SK-N-SH (cell line): ENCODE results near the gene CMPK1. TPM values are rescaled to one million over a fixed set of nuclear protein-coding genes. Genes with fewer than 3 reads are reported as not detected.

ENCODE experiments used
- CTCF ChIA-PET: fragments of 300-600, 350-600 bp; formaldehyde crosslinking; extraction: SDS; loops from one replicate; lab custom pipeline; 2021; lab: Yijun Ruan, JAX
- POLR2A ChIA-PET: fragments of 350-600 bp; sonication (Branson Sonifier 250); formaldehyde crosslinking; extraction: SDS; loops from one replicate; lab custom pipeline; 2020; ENCODE audit warnings: antibody characterized with exemption, inconsistent platforms; lab: Yijun Ruan, JAX
- DNase-seq: peaks from one replicate; pipeline ENCODE4 v3.0.0; 2012
- H2AFZ ChIP-seq: fragments of 200-600 bp; sonication (generic); 2 replicates; pipeline ENCODE4 v1.8.1; 2016; ENCODE audit warnings: antibody characterized with exemption, mild to moderate bottlenecking, low read depth
- H3F3A ChIP-seq: fragments of 200-600 bp; sonication (generic); replicated peaks from 2 replicates; pipeline ENCODE3; 2016; ENCODE audit warnings: antibody characterized with exemption, mild to moderate bottlenecking; ENCODE audit not compliant: insufficient read depth
- H3K27ac ChIP-seq, 2 experiments: fragments of 200-500 bp in 1 of 2; fragments of 200-600 bp in 1 of 2; sonication (Bioruptor generic) in 1 of 2; sonication (generic), shearing (Covaris generic) in 1 of 2; 2 replicates each; pipeline versions ENCODE4 v1.5.1 to v1.6.1; 2014 to 2016; ENCODE audit warnings: low read depth in 2 of 2, inconsistent platforms in 1 of 2, low read length in 1 of 2, mild to moderate bottlenecking in 1 of 2, mixed read lengths in 1 of 2
- H3K27me3 ChIP-seq: fragments of 200-600 bp; sonication (generic), shearing (Covaris generic); 2 replicates; pipeline ENCODE4 v1.6.1; 2016; ENCODE audit warnings: mixed run types; ENCODE audit not compliant: insufficient read depth
- H3K36me3 ChIP-seq, 2 experiments: fragments of 200-500 bp in 1 of 2; fragments of 200-600 bp in 1 of 2; sonication (Bioruptor generic) in 1 of 2; sonication (generic) in 1 of 2; replicated peaks in 1 of 2; 2 replicates each; pipeline versions ENCODE3 to v1.5.1; 2014 to 2016; ENCODE audit warnings: low read length in 1 of 2, mild to moderate bottlenecking in 1 of 2; ENCODE audit not compliant: insufficient read depth in 2 of 2, control insufficient read depth in 1 of 2
- H3K4me1 ChIP-seq, 2 experiments: fragments of 200-500 bp in 1 of 2; fragments of 200-600 bp in 1 of 2; sonication (Bioruptor generic) in 1 of 2; sonication (generic), shearing (Covaris generic) in 1 of 2; 2 replicates each; pipeline versions ENCODE4 v1.5.1 to v1.6.1; 2014 to 2016; ENCODE audit warnings: low read depth in 1 of 2, low read length in 1 of 2, mixed run types in 1 of 2; ENCODE audit not compliant: insufficient read depth in 2 of 2, control insufficient read depth in 1 of 2
- H3K4me2 ChIP-seq: fragments of 200-600 bp; sonication (generic), shearing (Covaris generic); 2 replicates; pipeline ENCODE4 v1.6.1; 2017; ENCODE audit warnings: mixed run types
- H3K4me3 ChIP-seq, 2 experiments: fragments of 200-500 bp in 1 of 2; fragments of 200-600 bp in 1 of 2; sonication (Bioruptor generic) in 1 of 2; sonication (generic), shearing (Covaris generic) in 1 of 2; 2 replicates each; pipeline versions ENCODE4 v1.5.1 to v1.8.1; 2014 to 2016; ENCODE audit warnings: low read depth in 2 of 2, inconsistent platforms in 1 of 2, low read length in 1 of 2, mild to moderate bottlenecking in 1 of 2, mixed read lengths in 1 of 2, moderate library complexity in 1 of 2
- H3K79me2 ChIP-seq: fragments of 200-600 bp; sonication (generic); 2 replicates; pipeline ENCODE4 v1.8.1; 2017; ENCODE audit warnings: mild to moderate bottlenecking; ENCODE audit not compliant: insufficient read depth
- H3K9ac ChIP-seq: fragments of 200-600 bp; sonication (generic); 2 replicates; pipeline ENCODE4 v1.6.1; 2017; ENCODE audit warnings: mixed run types
- H3K9me2 ChIP-seq: fragments of 200-600 bp; sonication (generic); 2 replicates; pipeline ENCODE4 v1.6.1; 2017; ENCODE audit warnings: mixed run types
- H3K9me3 ChIP-seq: fragments of 200-600 bp; sonication (generic); 2 replicates; pipeline ENCODE4 v1.6.1; 2017; ENCODE audit warnings: mixed run types, mild to moderate bottlenecking, moderate library complexity
- H4K20me1 ChIP-seq: fragments of 200-600 bp; sonication (generic); 2 replicates; pipeline ENCODE4 v1.6.1; 2017; ENCODE audit warnings: mild to moderate bottlenecking, mixed run types; ENCODE audit not compliant: insufficient read depth
- CHD2 ChIP-seq: fragments of 150-350 bp; IDR thresholded peaks from 2 replicates; pipeline ENCODE4 v1.6.1; 2018; ENCODE audit warnings: low read length; ENCODE audit not compliant: partially characterized antibody
- ELF1 ChIP-seq: IDR thresholded peaks from 2 replicates; pipeline ENCODE4 v1.4.0; 2012
- EP300 ChIP-seq, 2 experiments: IDR thresholded peaks; 2 replicates each; pipeline versions ENCODE4 v1.4.0 to v1.6.1; 2012; ENCODE audit warnings: borderline replicate concordance in 1 of 2, low read depth in 1 of 2, low read length in 1 of 2
- EZH2phosphoT487 ChIP-seq: fragments of 200-600 bp; sonication (generic); IDR thresholded peaks from 2 replicates; pipeline ENCODE4 v1.6.1; 2017; ENCODE audit warnings: low read depth, mixed run types, mild to moderate bottlenecking, antibody characterized with exemption, moderate library complexity, borderline replicate concordance
- FOSL2 ChIP-seq: IDR thresholded peaks from 2 replicates; pipeline ENCODE4 v1.4.0; 2012; ENCODE audit warnings: low read depth, mild to moderate bottlenecking, moderate library complexity, borderline replicate concordance
- FOXJ3 ChIP-seq: sonication (generic); formaldehyde crosslinking; IDR thresholded peaks from 2 replicates; pipeline ENCODE4 v1.5.1; 2020; ENCODE audit warnings: mild to moderate bottlenecking, missing genetic modification reagents
- FOXM1 ChIP-seq: IDR thresholded peaks from 2 replicates; pipeline ENCODE4 v1.4.0; 2012; ENCODE audit warnings: low read depth, mild to moderate bottlenecking
- GABPA ChIP-seq: IDR thresholded peaks from 2 replicates; pipeline ENCODE4 v1.4.0; 2012; ENCODE audit warnings: low read depth, mild to moderate bottlenecking
- GATA2 ChIP-seq: sonication (generic); formaldehyde crosslinking; IDR thresholded peaks from 2 replicates; pipeline ENCODE4 v1.5.0; 2020; ENCODE audit warnings: mild to moderate bottlenecking, missing genetic modification reagents
- JUND ChIP-seq: IDR thresholded peaks from 2 replicates; pipeline ENCODE4 v1.4.0; 2012
- MEF2A ChIP-seq: IDR thresholded peaks from 2 replicates; pipeline ENCODE4 v1.4.0; 2012; ENCODE audit warnings: low read depth, borderline replicate concordance
- NFIC ChIP-seq: IDR thresholded peaks from 2 replicates; pipeline ENCODE4 v1.4.0; 2012; ENCODE audit warnings: borderline replicate concordance
- NRF1 ChIP-seq: IDR thresholded peaks from 2 replicates; pipeline ENCODE4 v1.6.1; 2012; ENCODE audit warnings: low read depth, mild to moderate bottlenecking, low read length
- RAD21 ChIP-seq: IDR thresholded peaks from 2 replicates; pipeline ENCODE4 v1.6.1; 2012; ENCODE audit warnings: mild to moderate bottlenecking, low read length
- RCOR1 ChIP-seq: fragments of 150-350 bp; IDR thresholded peaks from 2 replicates; pipeline ENCODE4 v1.6.1; 2017; ENCODE audit warnings: antibody characterized with exemption, low read length
- RXRA ChIP-seq: IDR thresholded peaks from 2 replicates; pipeline ENCODE4 v1.4.0; 2012; ENCODE audit warnings: low read depth, mild to moderate bottlenecking, borderline replicate concordance
- SIN3A ChIP-seq: IDR thresholded peaks from 2 replicates; pipeline ENCODE4 v1.6.1; 2012; ENCODE audit warnings: low read depth, mild to moderate bottlenecking, low read length, moderate library complexity, borderline replicate concordance
- TCF12 ChIP-seq: IDR thresholded peaks from 2 replicates; pipeline ENCODE4 v1.4.0; 2012
- TEAD4 ChIP-seq: IDR thresholded peaks from 2 replicates; pipeline ENCODE4 v1.4.0; 2012; ENCODE audit warnings: mild to moderate bottlenecking, borderline replicate concordance; ENCODE audit not compliant: insufficient read depth
- YY1 ChIP-seq: IDR thresholded peaks from 2 replicates; pipeline ENCODE4 v1.4.0; 2012; ENCODE audit warnings: low read depth, mild to moderate bottlenecking
- WGBS: methylation state at CpG from one replicate; pipeline ENCODE4 v1.1.6; 2017; ENCODE audit warnings: low lambda C conversion rate; 5-methylcytosine and 5-hydroxymethylcytosine counted together
- polyA plus RNA-seq, 3 experiments: library from polyadenylated mRNA; depleted of rRNA; stranded (reverse); fragments of >200 nt; gene quantifications; 2 replicates each; pipeline ENCODE4 v1.2.3, GENCODE V29; 2012
- TF ChIP-seq, protein P1 (sequence below): IDR thresholded peaks from 2 replicates; pipeline ENCODE4 v1.4.0; 2012; ENCODE audit warnings: low read depth, borderline replicate concordance
- TF ChIP-seq, protein P2 (sequence below): IDR thresholded peaks from 2 replicates; pipeline ENCODE4 v1.4.0; 2012; ENCODE audit warnings: low read depth
- TF ChIP-seq, protein P3 (sequence below): IDR thresholded peaks from 2 replicates; pipeline ENCODE4 v1.6.1; 2012; ENCODE audit warnings: mild to moderate bottlenecking, low read depth, low read length, moderate library complexity
- TF ChIP-seq, protein P4 (sequence below): fragments of 150-350 bp; IDR thresholded peaks from 2 replicates; pipeline ENCODE4 v1.6.1; 2017; ENCODE audit warnings: antibody characterized with exemption, low read length, low read depth, borderline replicate concordance
- TF ChIP-seq, protein P5 (sequence below): IDR thresholded peaks from 2 replicates; pipeline ENCODE4; 2012
- TF ChIP-seq, protein P6 (sequence below): fragments of 200-600 bp; sonication (generic); IDR thresholded peaks from 2 replicates; pipeline ENCODE4 v1.6.1; 2017; ENCODE audit warnings: antibody characterized with exemption, mild to moderate bottlenecking, moderate library complexity

Gene CMPK1
- polyA plus RNA-seq, 1 of the 3 experiments (the other 2 are of a cell fraction) = 17.5 TPM

DNA sequence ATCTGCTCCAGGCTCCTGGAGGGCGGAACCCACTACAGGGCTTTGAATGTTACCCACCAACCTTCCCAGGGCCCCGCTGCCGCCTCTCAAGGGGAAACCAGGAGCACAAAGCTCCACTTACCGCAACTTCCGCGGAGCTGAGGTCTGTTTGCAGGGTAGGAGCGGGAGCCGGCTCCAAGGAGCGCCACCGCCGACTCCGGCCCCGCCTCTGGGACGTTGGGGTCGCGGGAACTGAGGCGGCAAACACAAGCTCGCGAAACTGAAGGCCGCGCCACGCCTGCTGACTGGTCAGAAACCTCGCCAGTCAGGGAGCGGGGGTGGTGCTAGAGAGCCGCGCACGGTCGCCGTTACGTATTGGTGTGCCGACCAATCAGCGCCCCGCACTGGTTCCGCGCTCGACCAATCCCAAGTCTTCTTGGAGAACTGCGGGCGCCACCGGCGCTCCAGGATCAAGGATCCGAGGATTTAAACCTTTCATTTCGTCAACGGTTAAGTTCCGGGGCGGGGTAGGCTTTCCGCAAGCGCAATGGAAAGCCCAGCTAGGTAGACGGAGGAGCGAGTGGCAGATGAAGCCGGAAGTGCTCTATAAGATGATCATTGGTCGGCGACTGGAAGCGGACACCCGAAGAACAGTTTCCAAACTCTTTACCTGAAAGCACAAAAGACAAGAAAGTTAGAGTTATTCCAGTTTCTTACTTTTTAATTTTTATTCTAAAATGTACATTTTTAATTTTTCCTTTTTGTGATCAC lies 19.5 kb upstream of the CMPK1 start, which contains the start of gene STIL:
STIL (minus strand) TSS at position 233 of the 750 bp plus-strand sequence. CDS start 3,828 bp downstream, outside the sequence.
- DNase-seq = peak; percentile 95
- ChIA-PET POLR2A (interaction anchor here (0.7 to 1.9 kb wide), 3 partner anchors 13 to 27 kb away, joined by 3 to 22 read pairs (median 5); partner anchors contain the start of gene CMPK1), CTCF (interaction anchor here (0.9 to 2.3 kb wide), 6 partner anchors 10 to 411 kb away, joined by 3 to 8 read pairs (median 6); partner anchors contain the start of gene FOXD2)
- H2AFZ ChIP-seq = peak within 1 kb of the TSS; percentile 93
- peak within 1 kb of the TSS; percentile 73 to 90 for H3K27ac ChIP-seq
- H3K4me2 ChIP-seq = peak within 1 kb of the TSS; percentile 83
- H3F3A ChIP-seq = peaks cover 29% of the 10 kb centered on the region
- no peaks in the 10 kb centered on the region for H3K9me3 ChIP-seq
- H3K4me3 ChIP-seq = peak within 1 kb of the TSS; percentile 74 to 95
- 1% methylated on average over 30 of the region's 54 CpGs for WGBS
- peak within 1 kb of the TSS; percentile 80 for H3K9ac ChIP-seq
- peaks cover 11 to 20% of the 10 kb centered on the region in 2 experiments for H3K36me3 ChIP-seq
- peaks cover 47% of the 10 kb centered on the region for H3K79me2 ChIP-seq
- H3K4me1 ChIP-seq = peaks cover 2 to 6% of the 10 kb centered on the region in 2 experiments; a peak in 2 of 4 replicates
- no peaks in the 10 kb centered on the region for H4K20me1 ChIP-seq
- H3K27me3 ChIP-seq = no peaks in the 10 kb centered on the region
- H3K9me2 ChIP-seq = no peaks in the 10 kb centered on the region
- no peak for TF ChIP-seq RAD21
- no peak for TF ChIP-seq YY1
- no peak for TF ChIP-seq TCF12
- no peak for TF ChIP-seq GATA2 (CRISPR knock-in tag)
- no peak for TF ChIP-seq RCOR1
- TF ChIP-seq RXRA = no peak
- TF ChIP-seq TEAD4 = no peak
- peak; percentile 88 for TF ChIP-seq ELF1
- TF ChIP-seq JUND = no peak
- TF ChIP-seq, protein P1, sequence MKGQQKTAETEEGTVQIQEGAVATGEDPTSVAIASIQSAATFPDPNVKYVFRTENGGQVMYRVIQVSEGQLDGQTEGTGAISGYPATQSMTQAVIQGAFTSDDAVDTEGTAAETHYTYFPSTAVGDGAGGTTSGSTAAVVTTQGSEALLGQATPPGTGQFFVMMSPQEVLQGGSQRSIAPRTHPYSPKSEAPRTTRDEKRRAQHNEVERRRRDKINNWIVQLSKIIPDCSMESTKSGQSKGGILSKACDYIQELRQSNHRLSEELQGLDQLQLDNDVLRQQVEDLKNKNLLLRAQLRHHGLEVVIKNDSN = no peak
- no peak for TF ChIP-seq EP300 (IDR thresholded peaks at IDR 0.05; ENCODE audit: borderline replicate concordance in 1 of 2, low read depth in 1 of 2, low read length in 1 of 2)
- no peak for TF ChIP-seq NFIC
- TF ChIP-seq, protein P2, sequence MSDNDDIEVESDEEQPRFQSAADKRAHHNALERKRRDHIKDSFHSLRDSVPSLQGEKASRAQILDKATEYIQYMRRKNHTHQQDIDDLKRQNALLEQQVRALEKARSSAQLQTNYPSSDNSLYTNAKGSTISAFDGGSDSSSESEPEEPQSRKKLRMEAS = no peak; the same call in 1 of the 2 replicates
- TF ChIP-seq, protein P3, sequence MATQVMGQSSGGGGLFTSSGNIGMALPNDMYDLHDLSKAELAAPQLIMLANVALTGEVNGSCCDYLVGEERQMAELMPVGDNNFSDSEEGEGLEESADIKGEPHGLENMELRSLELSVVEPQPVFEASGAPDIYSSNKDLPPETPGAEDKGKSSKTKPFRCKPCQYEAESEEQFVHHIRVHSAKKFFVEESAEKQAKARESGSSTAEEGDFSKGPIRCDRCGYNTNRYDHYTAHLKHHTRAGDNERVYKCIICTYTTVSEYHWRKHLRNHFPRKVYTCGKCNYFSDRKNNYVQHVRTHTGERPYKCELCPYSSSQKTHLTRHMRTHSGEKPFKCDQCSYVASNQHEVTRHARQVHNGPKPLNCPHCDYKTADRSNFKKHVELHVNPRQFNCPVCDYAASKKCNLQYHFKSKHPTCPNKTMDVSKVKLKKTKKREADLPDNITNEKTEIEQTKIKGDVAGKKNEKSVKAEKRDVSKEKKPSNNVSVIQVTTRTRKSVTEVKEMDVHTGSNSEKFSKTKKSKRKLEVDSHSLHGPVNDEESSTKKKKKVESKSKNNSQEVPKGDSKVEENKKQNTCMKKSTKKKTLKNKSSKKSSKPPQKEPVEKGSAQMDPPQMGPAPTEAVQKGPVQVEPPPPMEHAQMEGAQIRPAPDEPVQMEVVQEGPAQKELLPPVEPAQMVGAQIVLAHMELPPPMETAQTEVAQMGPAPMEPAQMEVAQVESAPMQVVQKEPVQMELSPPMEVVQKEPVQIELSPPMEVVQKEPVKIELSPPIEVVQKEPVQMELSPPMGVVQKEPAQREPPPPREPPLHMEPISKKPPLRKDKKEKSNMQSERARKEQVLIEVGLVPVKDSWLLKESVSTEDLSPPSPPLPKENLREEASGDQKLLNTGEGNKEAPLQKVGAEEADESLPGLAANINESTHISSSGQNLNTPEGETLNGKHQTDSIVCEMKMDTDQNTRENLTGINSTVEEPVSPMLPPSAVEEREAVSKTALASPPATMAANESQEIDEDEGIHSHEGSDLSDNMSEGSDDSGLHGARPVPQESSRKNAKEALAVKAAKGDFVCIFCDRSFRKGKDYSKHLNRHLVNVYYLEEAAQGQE = no peak
- TF ChIP-seq, protein P4, sequence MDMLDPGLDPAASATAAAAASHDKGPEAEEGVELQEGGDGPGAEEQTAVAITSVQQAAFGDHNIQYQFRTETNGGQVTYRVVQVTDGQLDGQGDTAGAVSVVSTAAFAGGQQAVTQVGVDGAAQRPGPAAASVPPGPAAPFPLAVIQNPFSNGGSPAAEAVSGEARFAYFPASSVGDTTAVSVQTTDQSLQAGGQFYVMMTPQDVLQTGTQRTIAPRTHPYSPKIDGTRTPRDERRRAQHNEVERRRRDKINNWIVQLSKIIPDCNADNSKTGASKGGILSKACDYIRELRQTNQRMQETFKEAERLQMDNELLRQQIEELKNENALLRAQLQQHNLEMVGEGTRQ = no peak
- TF ChIP-seq NRF1 = peak; percentile 73
- TF ChIP-seq EZH2phosphoT487 = no peak
- no peak for TF ChIP-seq FOSL2
- TF ChIP-seq GABPA = peak; percentile 77
- peak; percentile 98 for TF ChIP-seq SIN3A
- TF ChIP-seq, protein P5, sequence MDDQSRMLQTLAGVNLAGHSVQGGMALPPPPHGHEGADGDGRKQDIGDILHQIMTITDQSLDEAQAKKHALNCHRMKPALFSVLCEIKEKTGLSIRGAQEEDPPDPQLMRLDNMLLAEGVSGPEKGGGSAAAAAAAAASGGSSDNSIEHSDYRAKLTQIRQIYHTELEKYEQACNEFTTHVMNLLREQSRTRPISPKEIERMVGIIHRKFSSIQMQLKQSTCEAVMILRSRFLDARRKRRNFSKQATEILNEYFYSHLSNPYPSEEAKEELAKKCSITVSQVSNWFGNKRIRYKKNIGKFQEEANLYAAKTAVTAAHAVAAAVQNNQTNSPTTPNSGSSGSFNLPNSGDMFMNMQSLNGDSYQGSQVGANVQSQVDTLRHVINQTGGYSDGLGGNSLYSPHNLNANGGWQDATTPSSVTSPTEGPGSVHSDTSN = peak; percentile 97
- TF ChIP-seq, protein P6, sequence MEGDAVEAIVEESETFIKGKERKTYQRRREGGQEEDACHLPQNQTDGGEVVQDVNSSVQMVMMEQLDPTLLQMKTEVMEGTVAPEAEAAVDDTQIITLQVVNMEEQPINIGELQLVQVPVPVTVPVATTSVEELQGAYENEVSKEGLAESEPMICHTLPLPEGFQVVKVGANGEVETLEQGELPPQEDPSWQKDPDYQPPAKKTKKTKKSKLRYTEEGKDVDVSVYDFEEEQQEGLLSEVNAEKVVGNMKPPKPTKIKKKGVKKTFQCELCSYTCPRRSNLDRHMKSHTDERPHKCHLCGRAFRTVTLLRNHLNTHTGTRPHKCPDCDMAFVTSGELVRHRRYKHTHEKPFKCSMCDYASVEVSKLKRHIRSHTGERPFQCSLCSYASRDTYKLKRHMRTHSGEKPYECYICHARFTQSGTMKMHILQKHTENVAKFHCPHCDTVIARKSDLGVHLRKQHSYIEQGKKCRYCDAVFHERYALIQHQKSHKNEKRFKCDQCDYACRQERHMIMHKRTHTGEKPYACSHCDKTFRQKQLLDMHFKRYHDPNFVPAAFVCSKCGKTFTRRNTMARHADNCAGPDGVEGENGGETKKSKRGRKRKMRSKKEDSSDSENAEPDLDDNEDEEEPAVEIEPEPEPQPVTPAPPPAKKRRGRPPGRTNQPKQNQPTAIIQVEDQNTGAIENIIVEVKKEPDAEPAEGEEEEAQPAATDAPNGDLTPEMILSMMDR = no peak
- peak; percentile 74 for TF ChIP-seq FOXM1
- no peak for TF ChIP-seq FOXJ3
- TF ChIP-seq MEF2A = no peak
- TF ChIP-seq CHD2 = peak; percentile 88
